ENCODE results near the gene FILIP1L.

Gene FILIP1L

GRCh38 chr3:99969136-99969535 lies 145.2 kb downstream of the FILIP1L start:
- DNase-seq: no peak
- no peak for ATAC-seq

- DNase-seq (no peak), ATAC-seq (no peak)
Measured at GRCh38 chr3:99967796-99968195, 146.5 kb downstream of the FILIP1L start.

- no peak for DNase-seq
- no peak for ATAC-seq
Measured at GRCh38 chr3:99966662-99967416, 147.5 kb downstream of the FILIP1L start.

GRCh38 chr3:99965681-99966408 lies 148.5 kb downstream of the FILIP1L start:
- no peak for DNase-seq
- no peak for ATAC-seq

GRCh38 chr3:99965077-99965476 lies 149.2 kb downstream of the FILIP1L start:
- DNase-seq: no peak
- ATAC-seq: peak; percentile 43

GRCh38 chr3:99962703-99963102 lies 151.6 kb downstream of the FILIP1L start:
- DNase-seq (no peak), ATAC-seq (no peak)

GRCh38 chr3:99961756-99962515 lies 152.4 kb downstream of the FILIP1L start:
- no peak for ATAC-seq

GRCh38 chr3:99960941-99961340 lies 153.4 kb downstream of the FILIP1L start:
- DNase-seq: no peak
- ATAC-seq: no peak

More at GRCh38 chr3:99961756-99962515, 152.4 kb downstream of the FILIP1L start:
- DNase-seq: no peak

GRCh38 chr3:99960123-99960878 lies 154.0 kb downstream of the FILIP1L start:
- DNase-seq (no peak), ATAC-seq (no peak)

GRCh38 chr3:99958222-99958912 lies 155.9 kb downstream of the FILIP1L start:
- no peak for DNase-seq
- ATAC-seq: no peak

- ATAC-seq (no peak), DNase-seq (no peak)
Measured at GRCh38 chr3:99957151-99957796, 157.0 kb downstream of the FILIP1L start.

GRCh38 chr3:99955773-99956562 lies 158.3 kb downstream of the FILIP1L start:
- no peak for DNase-seq

GRCh38 chr3:99954914-99955644 lies 159.2 kb downstream of the FILIP1L start:
- DNase-seq (no peak), ATAC-seq (no peak)

More at GRCh38 chr3:99955773-99956562, 158.3 kb downstream of the FILIP1L start:
- ATAC-seq: no peak

- DNase-seq: no peak
Measured at GRCh38 chr3:99953596-99953995, 160.7 kb downstream of the FILIP1L start.

GRCh38 chr3:99952306-99952705 lies 162.0 kb downstream of the FILIP1L start:
- ATAC-seq (no peak), DNase-seq (no peak)

More at GRCh38 chr3:99953596-99953995, 160.7 kb downstream of the FILIP1L start:
- ATAC-seq: no peak

- DNase-seq (no peak), ATAC-seq (no peak)
Measured at GRCh38 chr3:99951701-99952100, 162.6 kb downstream of the FILIP1L start.

GRCh38 chr3:99950921-99951320 lies 163.4 kb downstream of the FILIP1L start:
- no peak for ATAC-seq
- no peak for DNase-seq

- DNase-seq: no peak
- no peak for ATAC-seq
Measured at GRCh38 chr3:99949956-99950670, 164.2 kb downstream of the FILIP1L start.

Data from stimulated activated naive CD8-positive, alpha-beta T cell treated with anti-CD3 and anti-CD28 coated beads, Interleukin-15, Interleukin-2, amounts not matched to agents 100 U/mL and 50 U/mL, for 24 hours (primary cell).